GM12874 (cell line): ENCODE results near the gene GOLGA1.

ENCODE experiments used
- CTCF ChIP-seq: IDR thresholded peaks from 2 replicates; pipeline ENCODE4 v1.5.1; 2011; ENCODE audit warnings: low read depth, mild to moderate bottlenecking, control low read depth, low read length, moderate library complexity; ENCODE audit not compliant: insufficient read depth

The GOLGA1 gene

GRCh38 chr9:124886866-124887492 lies 53.9 kb downstream of the GOLGA1 start:
- no peak for TF ChIP-seq CTCF

- TF ChIP-seq CTCF, result no peak
These were observed 54.4 kb downstream of the GOLGA1 start for GRCh38 chr9:124886461-124886860.

GRCh38 chr9:124885551-124885950 lies 55.3 kb downstream of the GOLGA1 start:
- TF ChIP-seq CTCF, result no peak

- TF ChIP-seq CTCF, result no peak
These were observed 56.5 kb downstream of the GOLGA1 start for GRCh38 chr9:124884376-124884775.

- TF ChIP-seq CTCF, result no peak
These were observed 58.7 kb downstream of the GOLGA1 start for GRCh38 chr9:124882231-124882630.

- no peak for TF ChIP-seq CTCF
These were observed 59.6 kb downstream of the GOLGA1 start for GRCh38 chr9:124881138-124881743.

GRCh38 chr9:124880501-124880900 lies 60.4 kb downstream of the GOLGA1 start:
- TF ChIP-seq CTCF, result no peak
